Caco-2 (cell line): ENCODE measurements around the gene RYR1. TPM values are rescaled to one million over a fixed set of nuclear protein-coding genes. Genes with fewer than 3 reads are reported as not detected.

Experiments
- BruUV-seq: library from RNA; stranded (reverse); fragments of 400-500 nt; replicated peaks from 2 replicates; lab custom pipeline; 2021; lab: Mats Ljungman, UMichigan
- CTCF ChIA-PET: fragments of 300-600 bp; sonication (Branson Sonifier 250); formaldehyde crosslinking; loops from one replicate; lab custom pipeline; 2022; ENCODE audit warnings: antibody characterized with exemption; lab: Charles Lee
- POLR2A ChIA-PET: fragments of 300-600 bp; sonication (Branson Sonifier 250); formaldehyde crosslinking; loops from one replicate; lab custom pipeline; 2022; ENCODE audit warnings: antibody characterized with exemption; lab: Charles Lee
- DNase-seq, 2 experiments: peaks; one replicate each; pipeline versions ENCODE4 v3.0.0 to v3.0.0-alpha.2; 2020 to 2022
- H3K27me3 ChIP-seq: replicated peaks from 2 replicates; pipeline ENCODE4 v1.6.0; 2011; ENCODE audit warnings: low read length; ENCODE audit not compliant: control insufficient read depth, insufficient read depth
- H3K36me3 ChIP-seq: 2 replicates; pipeline ENCODE4 v1.5.1; 2011; ENCODE audit warnings: low read length; ENCODE audit not compliant: control insufficient read depth, insufficient read depth
- H3K4me1 ChIP-seq: fragments of 250-450 bp; sonication (Bioruptor Pico); 2 replicates; pipeline ENCODE4 v1.5.1; 2020; ENCODE audit warnings: mild to moderate bottlenecking
- H3K4me3 ChIP-seq: 2 replicates; pipeline ENCODE4 v1.5.1; 2011; ENCODE audit warnings: low read depth, mild to moderate bottlenecking, control low read depth, low read length
- H3K9me3 ChIP-seq: fragments of 250-450 bp; sonication (Bioruptor Pico); 2 replicates; pipeline ENCODE4 v1.5.1; 2020; ENCODE audit warnings: mild to moderate bottlenecking, moderate library complexity
- H3K27ac Mint-ChIP-seq: one replicate; pipeline ENCODE4 v1.8.0; 2022; ENCODE audit warnings: mixed read lengths; ENCODE audit not compliant: unreplicated experiment
- H3K27me3 Mint-ChIP-seq: one replicate; pipeline ENCODE4 v1.8.0; 2022; ENCODE audit warnings: mixed read lengths; ENCODE audit not compliant: insufficient read depth, unreplicated experiment
- H3K36me3 Mint-ChIP-seq: one replicate; pipeline ENCODE4 v1.8.0; 2022; ENCODE audit warnings: mild to moderate bottlenecking, mixed read lengths; ENCODE audit not compliant: insufficient read depth, unreplicated experiment
- H3K4me1 Mint-ChIP-seq: one replicate; pipeline ENCODE4 v1.8.0; 2022; ENCODE audit warnings: low read depth, mixed read lengths; ENCODE audit not compliant: unreplicated experiment
- H3K4me3 Mint-ChIP-seq: one replicate; pipeline ENCODE4 v1.8.0; 2022; ENCODE audit warnings: mild to moderate bottlenecking, moderate library complexity, mixed read lengths; ENCODE audit not compliant: unreplicated experiment
- H3K9me3 Mint-ChIP-seq: one replicate; pipeline ENCODE4 v1.8.0; 2022; ENCODE audit warnings: mixed read lengths; ENCODE audit not compliant: unreplicated experiment
- intact Hi-C: fragments of 100-400 bp; cut with micrococcal nuclease; formaldehyde crosslinking; loops from one replicate; pipeline ENCODE4 v1.10.0; 2022; ENCODE audit not compliant: unreplicated experiment
- total RNA-seq: library from RNA; stranded (reverse); gene quantifications from 2 replicates; pipeline ENCODE4 v1.2.3, GENCODE V29; 2022
- TF ChIP-seq, protein P1 (sequence below), 2 experiments: fragments of 200-600 bp in 1 of 2; IDR thresholded peaks; 1 replicate in 1 of 2; 2 replicates in 1 of 2; pipeline versions ENCODE4 v1.5.1 to v1.8.0; 2011 to 2022; ENCODE audit warnings: antibody characterized with exemption in 1 of 2, control low read depth in 1 of 2, inconsistent platforms in 1 of 2, low read depth in 1 of 2, low read length in 1 of 2, mild to moderate bottlenecking in 1 of 2, moderate library complexity in 1 of 2; ENCODE audit not compliant: insufficient read depth in 1 of 2, severe bottlenecking in 1 of 2, unreplicated experiment in 1 of 2

The RYR1 gene
- total RNA-seq, 1 experiment from 2014 or later: 5.6 TPM

- BruUV-seq: no TSS peak
- Mint-ChIP-seq H3K4me1 (peaks cover 12% of the 10 kb centered on the region), H3K36me3 (peaks cover 8% of the 10 kb centered on the region), H3K9me3 (no peaks in the 10 kb centered on the region), H3K4me3 (peak overlapping the region; percentile 81), H3K27ac (peak overlapping the region; percentile 74), H3K27me3 (peaks cover 7% of the 10 kb centered on the region)
- H3K4me3 ChIP-seq: peak overlapping the region; percentile 37
- H3K36me3 ChIP-seq: no peaks in the 10 kb centered on the region
- CTCF ChIA-PET: interaction anchor here (0.9 to 1.2 kb wide), 2 partner anchors 15 kb away, joined by 3 to 6 read pairs; partner anchors contain the start of gene FAM98C
- TF ChIP-seq, protein P1, sequence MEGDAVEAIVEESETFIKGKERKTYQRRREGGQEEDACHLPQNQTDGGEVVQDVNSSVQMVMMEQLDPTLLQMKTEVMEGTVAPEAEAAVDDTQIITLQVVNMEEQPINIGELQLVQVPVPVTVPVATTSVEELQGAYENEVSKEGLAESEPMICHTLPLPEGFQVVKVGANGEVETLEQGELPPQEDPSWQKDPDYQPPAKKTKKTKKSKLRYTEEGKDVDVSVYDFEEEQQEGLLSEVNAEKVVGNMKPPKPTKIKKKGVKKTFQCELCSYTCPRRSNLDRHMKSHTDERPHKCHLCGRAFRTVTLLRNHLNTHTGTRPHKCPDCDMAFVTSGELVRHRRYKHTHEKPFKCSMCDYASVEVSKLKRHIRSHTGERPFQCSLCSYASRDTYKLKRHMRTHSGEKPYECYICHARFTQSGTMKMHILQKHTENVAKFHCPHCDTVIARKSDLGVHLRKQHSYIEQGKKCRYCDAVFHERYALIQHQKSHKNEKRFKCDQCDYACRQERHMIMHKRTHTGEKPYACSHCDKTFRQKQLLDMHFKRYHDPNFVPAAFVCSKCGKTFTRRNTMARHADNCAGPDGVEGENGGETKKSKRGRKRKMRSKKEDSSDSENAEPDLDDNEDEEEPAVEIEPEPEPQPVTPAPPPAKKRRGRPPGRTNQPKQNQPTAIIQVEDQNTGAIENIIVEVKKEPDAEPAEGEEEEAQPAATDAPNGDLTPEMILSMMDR (IDR thresholded peaks at IDR 0.05; ENCODE audit: insufficient read depth in 1 of 2, low read depth in 1 of 2, low read length in 1 of 2, severe bottlenecking in 1 of 2, unreplicated experiment in 1 of 2): peak; percentile 15
- DNase-seq: peak; percentile 85 to 88
- POLR2A ChIA-PET: no interaction called here
- no peaks in the 10 kb centered on the region for H3K27me3 ChIP-seq
- peaks cover 11% of the 10 kb centered on the region for H3K4me1 ChIP-seq
- intact Hi-C loops: no loop called here
- no peaks in the 10 kb centered on the region for H3K9me3 ChIP-seq
Measured at GRCh38 chr19:38417544-38418506, 15.7 kb upstream of the RYR1 start.

- Histone ChIP-seq H3K27me3 (no peaks in the 10 kb centered on the region), H3K9me3 (no peaks in the 10 kb centered on the region), H3K4me1 (peaks cover 10% of the 10 kb centered on the region; the same call in 1 of the 2 replicates), H3K36me3 (no peaks in the 10 kb centered on the region), H3K4me3 (no peak overlapping the region)
- no peak overlapping the region for H3K4me3 Mint-ChIP-seq
- POLR2A ChIA-PET: no interaction called here
- CTCF ChIA-PET: interaction anchor here (1.0 kb wide), 1 partner anchor 18 kb away, joined by 3 read pairs; the partner anchor contains the start of gene FAM98C
- no peak for DNase-seq
- peaks cover 8% of the 10 kb centered on the region for H3K36me3 Mint-ChIP-seq
- no TSS peak for BruUV-seq
- H3K9me3 Mint-ChIP-seq: no peaks in the 10 kb centered on the region
- peaks cover 7% of the 10 kb centered on the region for H3K27me3 Mint-ChIP-seq
- H3K4me1 Mint-ChIP-seq: peaks cover 12% of the 10 kb centered on the region
- intact Hi-C loops: no loop called here
- TF ChIP-seq, protein P1 (IDR thresholded peaks at IDR 0.05; ENCODE audit: insufficient read depth in 1 of 2, low read depth in 1 of 2, low read length in 1 of 2, severe bottlenecking in 1 of 2, unreplicated experiment in 1 of 2): no peak
- H3K27ac Mint-ChIP-seq: no peak overlapping the region
Measured at GRCh38 chr19:38420935-38421334, 12.6 kb upstream of the RYR1 start.

GRCh38 chr19:38421856-38422255 is 11.6 kb upstream of the RYR1 start:
- Mint-ChIP-seq H3K4me3 (no peak overlapping the region), H3K4me1 (peaks cover 11% of the 10 kb centered on the region), H3K27ac (no peak overlapping the region), H3K9me3 (no peaks in the 10 kb centered on the region), H3K27me3 (peaks cover 9% of the 10 kb centered on the region), H3K36me3 (peaks cover 8% of the 10 kb centered on the region)
- Histone ChIP-seq H3K4me1 (peaks cover 10% of the 10 kb centered on the region; the same call in 1 of the 2 replicates), H3K4me3 (no peak overlapping the region), H3K9me3 (no peaks in the 10 kb centered on the region), H3K36me3 (no peaks in the 10 kb centered on the region), H3K27me3 (no peaks in the 10 kb centered on the region)
- CTCF ChIA-PET: interaction anchor here (0.6 kb wide), 1 partner anchor 19 kb away, joined by 3 read pairs; the partner anchor contains the start of gene FAM98C
- POLR2A ChIA-PET: no interaction called here
- intact Hi-C loops: no loop called here
- BruUV-seq: no TSS peak
- no peak for DNase-seq
- TF ChIP-seq, protein P1 (IDR thresholded peaks at IDR 0.05; ENCODE audit: insufficient read depth in 1 of 2, low read depth in 1 of 2, low read length in 1 of 2, severe bottlenecking in 1 of 2, unreplicated experiment in 1 of 2): no peak
